ENCODE data around the gene GRIK5.

The GRIK5 gene

DNA sequence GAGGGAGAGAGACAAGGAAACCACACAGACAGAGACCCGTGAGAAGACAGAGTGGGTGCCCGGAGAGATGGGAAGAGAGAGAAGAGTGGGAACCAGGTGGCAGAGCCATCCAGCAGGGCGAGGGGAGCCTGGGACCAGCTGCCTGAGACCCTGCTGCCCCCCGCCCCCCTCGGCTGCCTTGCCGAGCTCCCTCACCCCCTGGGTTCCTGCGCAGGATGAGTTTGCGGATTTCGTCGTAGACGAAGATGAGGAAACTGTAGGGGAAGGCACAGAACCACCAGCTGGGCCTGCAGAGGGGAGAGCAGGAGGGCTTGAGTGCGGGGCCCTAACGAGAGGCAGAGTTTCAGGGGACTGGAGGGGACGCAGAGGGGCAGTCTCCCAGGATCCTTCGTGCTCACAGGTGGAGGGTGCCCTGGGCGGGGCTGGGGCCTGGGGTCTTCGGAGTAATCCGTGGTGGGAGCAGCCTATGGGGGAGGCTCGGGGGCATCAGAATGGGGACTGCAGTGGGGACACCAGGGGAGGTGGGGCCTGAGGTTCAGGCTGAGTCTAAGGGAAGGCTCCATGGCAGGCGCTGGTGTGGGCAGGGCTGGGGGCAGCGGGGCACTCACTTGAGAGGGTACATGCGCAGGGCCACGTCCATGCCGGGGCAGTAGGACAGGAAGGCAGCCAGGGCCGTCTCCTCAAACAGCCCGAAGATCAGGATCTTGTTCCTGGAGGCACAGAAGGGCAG is 102.8 kb downstream of the GRIK5 start:
- Mint-ChIP-seq H3K27ac (no peak overlapping the region), H3K27me3 (no peaks in the 10 kb centered on the region), H3K4me1 (ENCODE audit: low read depth) (no peaks in the 10 kb centered on the region), H3K4me3 (no peak overlapping the region), H3K36me3 (ENCODE audit: low read depth) (peaks cover 3% of the 10 kb centered on the region), H3K9me3 (no peaks in the 10 kb centered on the region)
- DNase-seq, result no peak

- Mint-ChIP-seq H3K27ac (no peak overlapping the region), H3K4me1 (ENCODE audit: low read depth) (no peaks in the 10 kb centered on the region), H3K9me3 (no peaks in the 10 kb centered on the region), H3K27me3 (no peaks in the 10 kb centered on the region), H3K36me3 (ENCODE audit: low read depth) (peaks cover 3% of the 10 kb centered on the region), H3K4me3 (no peak overlapping the region)
- DNase-seq, result no peak
These were observed 104.9 kb downstream of the GRIK5 start for GRCh38 chr19:41965106-41965505.

- H3K4me3 Mint-ChIP-seq, result no peak overlapping the region
- no peak for DNase-seq
- peaks cover 19% of the 10 kb centered on the region for H3K4me1 Mint-ChIP-seq (ENCODE audit: low read depth)
- peaks cover 16% of the 10 kb centered on the region for H3K36me3 Mint-ChIP-seq (ENCODE audit: low read depth)
- no peak overlapping the region for H3K27ac Mint-ChIP-seq
- H3K9me3 Mint-ChIP-seq, result no peaks in the 10 kb centered on the region
- no peaks in the 10 kb centered on the region for H3K27me3 Mint-ChIP-seq
These were observed 109.0 kb downstream of the GRIK5 start for GRCh38 chr19:41960973-41961372.

- H3K4me3 Mint-ChIP-seq, result peak within 1 kb of the TSS; percentile 83
- peaks cover 16% of the 10 kb centered on the region for H3K36me3 Mint-ChIP-seq (ENCODE audit: low read depth)
- H3K9me3 Mint-ChIP-seq, result no peaks in the 10 kb centered on the region
- peak within 1 kb of the TSS; percentile 90 for H3K27ac Mint-ChIP-seq
- H3K27me3 Mint-ChIP-seq, result no peaks in the 10 kb centered on the region
- peak; percentile 91 for DNase-seq
- peaks cover 19% of the 10 kb centered on the region for H3K4me1 Mint-ChIP-seq (ENCODE audit: low read depth)
These were observed 110.7 kb downstream of the GRIK5 start, which contains the start of gene RABAC1 for GRCh38 chr19:41959056-41960053. Gene RABAC1 (minus strand): TSS chr19:41959321. CDS start chr19:41959292, 29 bp downstream.

DNA sequence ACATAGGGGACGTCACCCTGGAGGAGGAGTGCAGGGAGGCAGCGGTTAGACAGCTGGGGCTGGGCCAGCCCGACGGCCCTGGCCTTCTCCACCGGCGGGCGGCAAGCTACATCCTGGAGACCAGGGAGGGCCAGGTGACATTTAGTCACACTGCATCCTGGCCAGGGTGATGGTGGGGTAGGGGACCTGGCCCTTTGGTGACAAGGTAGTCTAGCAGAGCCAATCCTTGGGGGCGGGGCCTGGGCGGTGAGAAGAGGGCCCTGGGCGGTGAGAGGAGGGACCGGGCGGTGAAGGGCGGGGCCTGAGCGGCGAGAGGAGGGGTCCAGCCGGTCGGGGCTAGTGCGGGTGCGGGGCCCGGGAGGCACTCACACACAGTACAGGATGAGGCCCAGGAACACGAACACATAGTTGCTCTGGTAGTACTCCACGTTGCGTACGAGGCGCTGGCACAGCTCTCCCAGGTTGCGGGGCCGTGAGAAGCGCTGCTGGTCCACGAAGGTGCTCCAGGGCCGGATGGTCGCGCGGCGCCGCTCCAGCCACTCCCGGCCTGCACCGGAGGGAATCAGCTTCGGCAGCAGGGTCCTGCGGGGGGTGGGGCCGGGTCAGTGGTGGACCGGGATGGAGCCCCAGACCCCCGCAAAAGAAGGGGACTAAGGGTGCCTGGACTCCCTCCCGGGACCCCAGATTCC is 111.5 kb downstream of the GRIK5 start:
- H3K9me3 Mint-ChIP-seq, result no peaks in the 10 kb centered on the region
- peak overlapping the region; percentile 90 for H3K27ac Mint-ChIP-seq
- peaks cover 19% of the 10 kb centered on the region for H3K4me1 Mint-ChIP-seq (ENCODE audit: low read depth)

GRCh38 chr19:41957838-41958366 is 112.1 kb downstream of the GRIK5 start:
- H3K9me3 Mint-ChIP-seq, result no peaks in the 10 kb centered on the region
- peak overlapping the region; percentile 90 for H3K27ac Mint-ChIP-seq
- peaks cover 19% of the 10 kb centered on the region for H3K4me1 Mint-ChIP-seq (ENCODE audit: low read depth)
- no peaks in the 10 kb centered on the region for H3K27me3 Mint-ChIP-seq
- H3K36me3 Mint-ChIP-seq (ENCODE audit: low read depth), result peaks cover 16% of the 10 kb centered on the region
- peak; percentile 51 for DNase-seq
- H3K4me3 Mint-ChIP-seq, result peak overlapping the region; percentile 83

More for the DNA sequence above, 111.5 kb downstream of the GRIK5 start:
- Mint-ChIP-seq H3K36me3 (ENCODE audit: low read depth) (peaks cover 16% of the 10 kb centered on the region), H3K27me3 (no peaks in the 10 kb centered on the region), H3K4me3 (peak overlapping the region; percentile 83)
- peak; percentile 90 for DNase-seq

- Mint-ChIP-seq H3K4me1 (ENCODE audit: low read depth) (peaks cover 19% of the 10 kb centered on the region), H3K36me3 (ENCODE audit: low read depth) (peaks cover 16% of the 10 kb centered on the region), H3K27ac (peak overlapping the region; percentile 90), H3K27me3 (no peaks in the 10 kb centered on the region), H3K4me3 (peak overlapping the region; percentile 83), H3K9me3 (no peaks in the 10 kb centered on the region)
- no peak for DNase-seq
These were observed 112.7 kb downstream of the GRIK5 start for GRCh38 chr19:41957161-41957837.

GRCh38 chr19:41956621-41957020 is 113.4 kb downstream of the GRIK5 start:
- DNase-seq, result no peak
- Mint-ChIP-seq H3K27ac (no peak overlapping the region), H3K36me3 (ENCODE audit: low read depth) (peaks cover 16% of the 10 kb centered on the region), H3K9me3 (no peaks in the 10 kb centered on the region), H3K4me1 (ENCODE audit: low read depth) (peaks cover 21% of the 10 kb centered on the region), H3K27me3 (no peaks in the 10 kb centered on the region), H3K4me3 (no peak overlapping the region)

GRCh38 chr19:41955521-41955920 is 114.5 kb downstream of the GRIK5 start:
- peaks cover 16% of the 10 kb centered on the region for H3K36me3 Mint-ChIP-seq (ENCODE audit: low read depth)
- peaks cover 29% of the 10 kb centered on the region for H3K4me1 Mint-ChIP-seq (ENCODE audit: low read depth)
- H3K9me3 Mint-ChIP-seq, result no peaks in the 10 kb centered on the region
- H3K27ac Mint-ChIP-seq, result no peak overlapping the region
- no peaks in the 10 kb centered on the region for H3K27me3 Mint-ChIP-seq
- DNase-seq, result no peak
- H3K4me3 Mint-ChIP-seq, result no peak overlapping the region

DNA sequence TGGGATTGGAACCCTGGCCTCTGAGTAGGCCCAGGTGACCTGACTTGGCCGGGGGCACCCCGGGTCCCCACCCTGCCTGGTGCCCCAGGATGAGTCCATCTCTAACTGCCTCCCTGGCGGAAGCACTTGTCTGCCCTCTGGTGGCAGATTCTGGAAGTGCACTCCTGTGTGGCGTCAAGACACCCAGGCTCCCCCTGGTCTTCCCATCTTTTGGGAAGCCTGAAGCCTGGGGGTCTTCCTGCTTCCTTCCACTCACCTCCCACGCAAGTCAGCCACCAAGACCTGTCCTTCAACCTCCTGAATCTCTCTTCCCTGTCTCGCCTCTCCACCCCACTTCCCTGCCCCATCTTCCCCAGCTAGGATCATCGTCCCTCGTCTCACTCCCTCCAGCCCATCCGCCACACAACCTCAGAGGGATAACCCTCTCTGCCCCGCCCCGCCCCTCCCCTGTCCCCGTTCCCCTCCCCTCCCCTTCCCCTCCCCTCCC is 118.3 kb downstream of the GRIK5 start:
- Mint-ChIP-seq H3K36me3 (ENCODE audit: low read depth) (peaks cover 6% of the 10 kb centered on the region), H3K9me3 (no peaks in the 10 kb centered on the region), H3K4me1 (ENCODE audit: low read depth) (peaks cover 32% of the 10 kb centered on the region), H3K4me3 (peak overlapping the region; percentile 25), H3K27me3 (no peaks in the 10 kb centered on the region), H3K27ac (peak overlapping the region; percentile 72)
- DNase-seq, result peak; percentile 95

All from activated T-cell treated with anti-CD3 and anti-CD28 coated beads, Interleukin-2, amount 50 U/mL, for 24 hours (primary cell).